ENCODE measurements around the gene KRTAP10-5.

- TF ChIP-seq CTCF (IDR thresholded peaks at IDR 0.05; ENCODE audit: insufficient read depth, low read length) (no peak), POLR2AphosphoS5 (IDR thresholded peaks at IDR 0.05; ENCODE audit: low read depth) (no peak), REST (IDR thresholded peaks at IDR 0.05; ENCODE audit: insufficient replicate concordance, low read depth) (no peak), SPI1 (IDR thresholded peaks at IDR 0.05; ENCODE audit: borderline replicate concordance, low read depth) (no peak), GABPA (IDR thresholded peaks at IDR 0.05; ENCODE audit: low read depth) (no peak)
Observed at GRCh38 chr21:44571296-44571695, 9.1 kb downstream of the KRTAP10-5 start.

Measured in HL-60 (cell line).